ENCODE measurements around the gene STEAP1B.
"Not testable (repeated sequence)": the region's sequence is repeated elsewhere in the genome, so short reads cannot be mapped to it uniquely, and the experiment has no call there.

Gene STEAP1B

GRCh38 chr7:22452142-22452959, 47.6 kb downstream of the STEAP1B start:
- DNase-seq = no peak

GRCh38 chr7:22450013-22450412, 50.0 kb downstream of the STEAP1B start:
- DNase-seq = not testable (repeated sequence)

GRCh38 chr7:22447762-22448161, 52.2 kb downstream of the STEAP1B start:
- DNase-seq = no peak

- no peak for DNase-seq
These were observed 53.0 kb downstream of the STEAP1B start for GRCh38 chr7:22447008-22447407.

GRCh38 chr7:22445853-22446252, 54.1 kb downstream of the STEAP1B start:
- no peak for DNase-seq

GRCh38 chr7:22445140-22445743, 54.7 kb downstream of the STEAP1B start:
- DNase-seq = no peak

- no peak for DNase-seq
These were observed 55.6 kb downstream of the STEAP1B start for GRCh38 chr7:22444181-22444971.

- no peak for DNase-seq
These were observed 56.4 kb downstream of the STEAP1B start for GRCh38 chr7:22443370-22444180.

GRCh38 chr7:22442882-22443369, 57.1 kb downstream of the STEAP1B start:
- DNase-seq = no peak

GRCh38 chr7:22442187-22442881, 57.7 kb downstream of the STEAP1B start:
- no peak for DNase-seq

- DNase-seq = no peak
These were observed 58.8 kb downstream of the STEAP1B start for GRCh38 chr7:22441157-22441556.

- DNase-seq = no peak
These were observed 61.0 kb downstream of the STEAP1B start for GRCh38 chr7:22438994-22439393.

GRCh38 chr7:22436552-22436951, 63.4 kb downstream of the STEAP1B start:
- not testable (repeated sequence) for DNase-seq

- no peak for DNase-seq
These were observed 64.3 kb downstream of the STEAP1B start for GRCh38 chr7:22435720-22436119.

- no peak for DNase-seq
These were observed 64.9 kb downstream of the STEAP1B start for GRCh38 chr7:22435105-22435504.

- no peak for DNase-seq
These were observed 66.1 kb downstream of the STEAP1B start for GRCh38 chr7:22433710-22434460.

GRCh38 chr7:22433165-22433700, 66.8 kb downstream of the STEAP1B start:
- DNase-seq = not testable (repeated sequence)

GRCh38 chr7:22432203-22432718, 67.7 kb downstream of the STEAP1B start:
- DNase-seq = no peak

GRCh38 chr7:22430457-22430856, 69.5 kb downstream of the STEAP1B start:
- no peak for DNase-seq

GRCh38 chr7:22429386-22429785, 70.6 kb downstream of the STEAP1B start:
- DNase-seq = no peak

GRCh38 chr7:22427855-22428254, 72.1 kb downstream of the STEAP1B start:
- DNase-seq = no peak

All from activated CD4-positive, alpha-beta T cell treated with anti-CD3 and anti-CD28 coated beads, Interleukin-2, amount 50 U/mL, for 1 hour (primary cell).